ENCODE measurements around the gene TMEM218.
"Not testable (repeated sequence)": the region's sequence is repeated elsewhere in the genome, so short reads cannot be mapped to it uniquely, and the experiment has no call there.

The TMEM218 gene

GRCh38 chr11:125062218-125062930 is 49.1 kb downstream of the TMEM218 start:
- DNase-seq, result peak in 3 of 10 donors; percentile 19 to 67 (median 65)
- intact Hi-C loops (cut with DNase I), result no loop called here

- intact Hi-C loops (cut with DNase I), result no loop called here
- DNase-seq, result peak in 1 of 10 donors; percentile 52
Observed at GRCh38 chr11:125061281-125061680, 50.1 kb downstream of the TMEM218 start.

GRCh38 chr11:125057693-125058016 is 53.8 kb downstream of the TMEM218 start:
- intact Hi-C loops (cut with DNase I), result no loop called here
- peak in 1 of 10 donors; percentile 20 for DNase-seq

GRCh38 chr11:125056931-125057692 is 54.3 kb downstream of the TMEM218 start:
- DNase-seq, result no peak
- intact Hi-C loops (cut with DNase I), result no loop called here

GRCh38 chr11:125056111-125056510 is 55.3 kb downstream of the TMEM218 start:
- intact Hi-C loops (cut with DNase I), result not testable (repeated sequence)

GRCh38 chr11:125055107-125055715 is 56.2 kb downstream of the TMEM218 start:
- DNase-seq, result no peak
- intact Hi-C loops (cut with DNase I), result no loop called here

More at GRCh38 chr11:125056111-125056510, 55.3 kb downstream of the TMEM218 start:
- DNase-seq, result not testable (repeated sequence)

- no peak for DNase-seq
- intact Hi-C loops (cut with DNase I), result no loop called here
Observed at GRCh38 chr11:125053167-125053566, 58.3 kb downstream of the TMEM218 start.

- intact Hi-C loops (cut with DNase I), result no loop called here
- DNase-seq, result no peak
Observed at GRCh38 chr11:125052047-125052446, 59.4 kb downstream of the TMEM218 start.

GRCh38 chr11:125049164-125049792 is 62.1 kb downstream of the TMEM218 start:
- DNase-seq, result no peak
- intact Hi-C loops (cut with DNase I), result no loop called here
